Naive thymus-derived CD4-positive, alpha-beta T cell (primary cell): ENCODE data around the gene TMEM35B. TPM values are rescaled to one million over a fixed set of nuclear protein-coding genes. Genes with fewer than 3 reads are reported as not detected.

Experiments used
- ATAC-seq: fragments of 150-1000 bp; cut with Tn5 transposase; 2 replicates; pipeline ENCODE4 v1.10.0; 2021; ENCODE audit warnings: mild to moderate bottlenecking, moderate library complexity
- CTCF ChIA-PET: fragments of 350-600 bp; sonication (Branson Sonifier 250); formaldehyde crosslinking; loops from one replicate; lab custom pipeline; 2021; ENCODE audit warnings: antibody characterized with exemption; lab: Charles Lee
- POLR2A ChIA-PET: fragments of 350-600 bp; sonication (Branson Sonifier 250); formaldehyde crosslinking; loops from one replicate; lab custom pipeline; 2021; ENCODE audit warnings: antibody characterized with exemption, inconsistent platforms; lab: Charles Lee
- DNase-seq, 9 donors: peaks; one replicate each; pipeline versions ENCODE4 v3.0.0 to v3.0.0-alpha.2; 2020 to 2022; ENCODE audit warnings: mixed read lengths in 1 of 9
- H3K27ac ChIP-seq: one replicate; pipeline ENCODE4 v1.7.0; 2013; ENCODE audit warnings: mild to moderate bottlenecking, low read depth, low read length, moderate library complexity
- H3K27me3 ChIP-seq, 2 donors: one replicate each; pipeline ENCODE4 v1.7.0; 2013; ENCODE audit warnings: low read length in 2 of 2, mild to moderate bottlenecking in 2 of 2, moderate library complexity in 2 of 2; ENCODE audit not compliant: control insufficient read depth in 2 of 2, insufficient read depth in 2 of 2
- H3K36me3 ChIP-seq, 3 experiments: 1 replicate in 2 of 3; 2 replicates in 1 of 3; pipeline ENCODE4 v1.7.0; 2013; ENCODE audit warnings: low read length in 3 of 3, mild to moderate bottlenecking in 3 of 3, moderate library complexity in 1 of 3; ENCODE audit not compliant: insufficient read depth in 3 of 3, control insufficient read depth in 2 of 3
- H3K4me1 ChIP-seq, 2 donors: one replicate each; pipeline ENCODE4 v1.7.0; 2013; ENCODE audit warnings: low read length in 2 of 2, mild to moderate bottlenecking in 2 of 2, moderate library complexity in 1 of 2; ENCODE audit not compliant: control insufficient read depth in 2 of 2, insufficient read depth in 2 of 2
- H3K4me3 ChIP-seq: 2 replicates; pipeline ENCODE4 v1.7.0; 2013; ENCODE audit warnings: mild to moderate bottlenecking, low read length
- H3K9me3 ChIP-seq, 3 experiments: 1 replicate in 2 of 3; 2 replicates in 1 of 3; pipeline ENCODE4 v1.7.0; 2013; ENCODE audit warnings: low read length in 3 of 3; ENCODE audit not compliant: control insufficient read depth in 2 of 3
- H3K27ac Mint-ChIP-seq, 9 donors: one replicate each; pipeline ENCODE4 v1.8.0; 2020 to 2022; ENCODE audit warnings: mixed read lengths in 9 of 9, mild to moderate bottlenecking in 8 of 9, moderate library complexity in 5 of 9, inconsistent platforms in 2 of 9
- H3K27me3 Mint-ChIP-seq, 5 donors: one replicate each; pipeline ENCODE4 v1.8.0; 2021 to 2022; ENCODE audit warnings: mixed read lengths in 5 of 5, mild to moderate bottlenecking in 1 of 5
- H3K36me3 Mint-ChIP-seq, 5 donors: one replicate each; pipeline ENCODE4 v1.8.0; 2020 to 2022; ENCODE audit warnings: mixed read lengths in 5 of 5, mild to moderate bottlenecking in 3 of 5, inconsistent platforms in 1 of 5
- H3K4me1 Mint-ChIP-seq, 7 donors: one replicate each; pipeline ENCODE4 v1.8.0; 2020 to 2022; ENCODE audit warnings: mixed read lengths in 7 of 7, mild to moderate bottlenecking in 3 of 7, inconsistent platforms in 1 of 7
- H3K4me3 Mint-ChIP-seq, 10 donors: one replicate each; pipeline ENCODE4 v1.8.0; 2020 to 2022; ENCODE audit warnings: mild to moderate bottlenecking in 10 of 10, mixed read lengths in 10 of 10, moderate library complexity in 6 of 10, inconsistent platforms in 2 of 10
- H3K9me3 Mint-ChIP-seq, 11 donors: one replicate each; pipeline ENCODE4 v1.8.0; 2020 to 2022; ENCODE audit warnings: mixed read lengths in 11 of 11, mild to moderate bottlenecking in 4 of 11, inconsistent platforms in 1 of 11, moderate library complexity in 1 of 11
- intact Hi-C, 2 donors: fragments of 100-400 bp; cut with micrococcal nuclease; formaldehyde crosslinking; loops; one replicate each; pipeline ENCODE4 v1.15.1; 2023
- polyA plus RNA-seq, 2 donors: library from polyadenylated mRNA; unstranded; fragments of 300-500 nt; fragmentation: Illumina TruSeq; gene quantifications; one replicate each; pipeline ENCODE4 v1.2.3, GENCODE V29; 2021
- total RNA-seq, 6 experiments: library from RNA in 5 of 6; stranded (reverse) in 5 of 6; gene quantifications; 1 replicate in 5 of 6; 2 replicates in 1 of 6; pipeline ENCODE4 v1.2.3 and lab custom pipeline; 2021 to 2026

The TMEM35B gene
- 10 to 100 TPM in 4 of 5 experiments, 1 to 10 TPM in 1; 5.4 to 37.7 (median 32.8) TPM for total RNA-seq
- 100 to 1,000 TPM; 161 to 166 TPM for polyA plus RNA-seq
- total RNA-seq (lab: John Stamatoyannopoulos, UW), result not detected

DNA sequence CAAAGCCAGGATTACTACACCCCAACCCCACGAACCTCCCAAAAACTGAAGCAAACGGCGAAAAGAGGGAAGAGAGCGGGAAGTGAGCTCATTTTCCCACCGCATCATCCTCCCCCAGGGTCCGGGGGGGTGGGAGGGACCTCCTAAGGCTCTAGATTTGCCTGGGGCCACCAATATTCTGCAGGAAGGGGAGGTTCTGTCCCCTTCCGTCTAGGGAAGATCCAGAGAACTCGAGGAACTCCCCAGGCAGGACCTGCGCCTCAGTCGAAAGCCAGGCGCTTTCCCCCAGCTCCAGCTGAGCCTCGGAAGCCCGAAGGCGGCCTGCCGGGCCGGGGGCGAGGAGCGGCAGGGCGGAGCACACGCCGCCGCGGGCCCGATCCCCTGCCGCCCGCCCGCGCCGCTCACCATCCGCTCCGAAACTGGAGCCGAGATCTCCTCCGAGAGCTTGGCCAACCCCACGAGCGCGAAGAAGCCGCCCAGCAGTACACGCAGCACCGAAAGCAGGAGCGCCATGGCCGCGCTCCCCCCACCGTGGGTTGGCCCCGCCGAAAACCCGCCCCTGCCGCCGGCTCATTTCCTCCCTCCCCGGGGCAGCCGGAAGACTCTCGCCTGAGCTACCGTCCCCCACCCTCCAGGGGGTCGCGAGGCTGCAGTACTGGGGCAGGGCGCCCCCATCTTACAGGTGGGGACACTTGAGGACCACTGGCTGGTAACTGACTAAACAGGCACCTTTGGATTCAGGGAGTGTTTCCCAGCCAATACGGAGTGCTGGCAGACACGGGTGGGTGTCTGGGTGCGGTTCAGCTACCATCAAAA, at the start of gene TMEM35B:
Gene TMEM35B, minus strand, starts transcription at position 555 of the 816 bp plus-strand sequence. Its CDS starts 42 bp downstream, at position 513.
- ATAC-seq (peak; percentile 97), DNase-seq (peak; percentile 69 to 83 (median 79))
- peak within 1 kb of the TSS; percentile 96 for H3K4me3 ChIP-seq
- ChIA-PET CTCF (interaction anchor here (0.6 to 1.2 kb wide), 4 partner anchors 46 to 977 kb away, joined by 3 to 4 read pairs (median 3); no protein-coding TSS in a partner anchor), POLR2A (interaction anchor here (0.6 to 2.9 kb wide), 17 partner anchors 9 to 1479 kb away, joined by 3 to 22 read pairs (median 5); partner anchors contain the start of genes MRPS15, SFPQ, SMIM12 and ZMYM1)
- peaks cover 16 to 18% of the 10 kb centered on the region in 2 donors for H3K4me1 ChIP-seq
- intact Hi-C loops, result loop anchor here (1.0 to 10.0 kb wide), 6 partner anchors 46 to 208 kb away; partner anchors contain the start of genes ZMYM6 (in 2 of the 2), SFPQ (in 1 of the 2) and ZMYM1 (in 1 of the 2)
- H3K27ac Mint-ChIP-seq, result peak within 1 kb of the TSS; percentile 92 to 99 (median 97)
- peaks cover 0 to 16% (median 11%) of the 10 kb centered on the region in 5 donors for H3K36me3 Mint-ChIP-seq
- no peaks in the 10 kb centered on the region for H3K27me3 ChIP-seq
- peaks cover 12 to 49% (median 40%) of the 10 kb centered on the region in 7 donors for H3K4me1 Mint-ChIP-seq
- peak within 1 kb of the TSS; percentile 95 to 100 (median 98) for H3K4me3 Mint-ChIP-seq
- H3K9me3 Mint-ChIP-seq, result no peaks in the 10 kb centered on the region
- H3K36me3 ChIP-seq, result peaks cover 0 to 16% (median 0%) of the 10 kb centered on the region in 3 experiments
- H3K27ac ChIP-seq, result peak within 1 kb of the TSS; percentile 94
- no peaks in the 10 kb centered on the region for H3K27me3 Mint-ChIP-seq
- no peaks in the 10 kb centered on the region for H3K9me3 ChIP-seq

DNA sequence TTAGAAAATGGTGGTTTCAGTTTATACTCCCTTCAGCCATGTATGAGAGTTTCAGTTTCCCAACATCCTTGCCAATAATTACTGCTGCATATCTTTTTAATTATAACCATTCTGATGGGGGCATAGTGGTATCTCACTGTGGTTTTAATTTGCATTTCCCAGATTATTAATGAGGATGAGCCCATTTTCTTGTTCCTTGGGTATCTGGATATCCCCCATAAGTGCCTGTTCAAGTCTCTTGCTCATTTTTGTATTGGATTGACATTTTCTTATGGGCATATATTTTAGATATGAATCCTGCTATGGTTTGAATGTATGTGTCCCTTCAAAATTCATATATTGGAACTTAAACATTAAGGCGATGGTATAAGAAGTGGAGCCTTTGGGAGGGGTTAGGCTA, 48.2 kb upstream of the TMEM35B start:
- Mint-ChIP-seq H3K27ac (no peak overlapping the region), H3K4me1 (peaks cover 13 to 36% (median 26%) of the 10 kb centered on the region in 7 donors), H3K9me3 (peaks cover 0 to 14% (median 3%) of the 10 kb centered on the region in 11 donors), H3K4me3 (peak overlapping the region in 2 of 10 donors; percentile 10 to 11), H3K36me3 (peaks cover 0 to 16% (median 4%) of the 10 kb centered on the region in 5 donors), H3K27me3 (peaks cover 0 to 2% (median 0%) of the 10 kb centered on the region in 5 donors)
- ATAC-seq (no peak), DNase-seq (no peak)
- Histone ChIP-seq H3K9me3 (no peaks in the 10 kb centered on the region), H3K4me3 (no peak overlapping the region), H3K27me3 (no peaks in the 10 kb centered on the region), H3K36me3 (no peaks in the 10 kb centered on the region), H3K4me1 (peaks cover 10 to 15% of the 10 kb centered on the region in 2 donors), H3K27ac (no peak overlapping the region)
- intact Hi-C loops, result loop anchor here (5.0 to 10.0 kb wide), 6 partner anchors 176 to 1129 kb away; partner anchors contain the start of genes PSMB2 (in 1 of the 2), SMIM12 (in 1 of the 2) and ZMYM4 (in 1 of the 2)
- ChIA-PET CTCF (no interaction called here), POLR2A (no interaction called here)

DNA sequence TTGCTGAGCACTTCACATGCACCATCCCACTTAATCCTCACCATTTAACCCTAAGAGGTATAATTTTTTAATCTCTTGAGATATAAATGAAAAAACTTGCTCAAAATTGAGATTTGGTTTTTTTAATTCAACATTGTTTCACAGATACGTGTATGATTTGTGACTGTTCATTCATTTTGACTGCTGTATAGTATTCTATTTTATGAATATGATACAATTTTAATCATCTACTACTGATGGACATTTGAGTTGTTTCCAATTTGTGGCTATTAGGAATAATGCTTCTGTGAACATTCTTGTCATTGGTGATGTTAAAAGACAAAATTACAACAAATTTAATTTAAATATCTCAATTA, 47.2 kb upstream of the TMEM35B start:
- intact Hi-C loops, result loop anchor here (1.0 to 10.0 kb wide), 7 partner anchors 43 to 1130 kb away; partner anchors contain the start of genes PSMB2 (in 1 of the 2), SMIM12 (in 1 of the 2) and ZMYM4 (in 1 of the 2)
- Histone ChIP-seq H3K36me3 (peaks cover 0 to 6% (median 0%) of the 10 kb centered on the region in 3 experiments), H3K4me1 (peaks cover 10 to 15% of the 10 kb centered on the region in 2 donors), H3K4me3 (peak overlapping the region; percentile 100), H3K27me3 (no peaks in the 10 kb centered on the region), H3K27ac (no peak overlapping the region), H3K9me3 (no peaks in the 10 kb centered on the region)
- Mint-ChIP-seq H3K36me3 (peaks cover 3 to 19% (median 9%) of the 10 kb centered on the region in 5 donors), H3K4me3 (peak overlapping the region in 9 of 10 donors; percentile 4 to 100 (median 96)), H3K27me3 (peaks cover 0 to 2% (median 0%) of the 10 kb centered on the region in 5 donors), H3K27ac (peak overlapping the region in 1 of 9 donors; percentile 96), H3K9me3 (peaks cover 0 to 14% (median 3%) of the 10 kb centered on the region in 11 donors), H3K4me1 (peaks cover 16 to 41% (median 34%) of the 10 kb centered on the region in 7 donors)
- ATAC-seq (no peak), DNase-seq (no peak)
- CTCF ChIA-PET, result interaction anchor here (0.9 kb wide), 1 partner anchor 51 kb away, joined by 7 read pairs; no protein-coding TSS in a partner anchor
- POLR2A ChIA-PET, result interaction anchor here (1.7 to 3.6 kb wide), 2 partner anchors 47 to 160 kb away, joined by 7 to 22 read pairs; partner anchors contain the start of genes SFPQ and TMEM35B

DNA sequence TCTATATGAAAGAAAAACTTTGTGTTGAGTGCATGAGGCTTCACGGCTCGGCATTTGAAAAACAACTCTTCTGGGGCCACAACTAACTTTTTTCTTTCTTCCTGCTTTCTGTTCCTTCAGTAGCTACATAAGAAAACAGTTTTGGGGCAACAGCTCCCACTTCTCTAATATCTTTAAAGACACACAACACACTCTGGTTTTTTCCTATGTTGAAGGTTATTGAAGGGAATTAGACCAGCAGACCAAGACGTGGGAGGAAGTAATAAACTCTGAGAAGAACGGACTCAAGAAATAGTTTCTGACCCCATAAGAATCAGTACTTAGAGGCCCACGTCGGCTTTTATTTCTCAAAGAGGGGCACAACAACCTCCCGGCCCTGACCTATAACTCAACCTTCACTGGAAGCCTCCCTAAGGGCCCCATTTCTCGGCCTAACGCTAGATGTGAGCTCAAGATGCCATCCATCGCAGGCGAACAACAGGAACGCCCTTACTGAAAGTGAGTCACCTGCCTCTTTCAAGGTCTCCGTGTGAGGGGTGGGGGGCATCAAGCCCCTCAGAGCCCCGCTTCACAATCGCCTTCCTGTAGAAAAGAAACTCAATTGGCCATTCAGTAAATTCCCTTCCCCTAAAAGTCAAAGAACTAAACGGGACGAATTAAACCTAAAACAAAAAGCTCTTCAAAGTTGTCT, 45.8 kb upstream of the TMEM35B start:
- H3K36me3 ChIP-seq, result peaks cover 0 to 8% (median 6%) of the 10 kb centered on the region in 3 experiments
- peak overlapping the region; percentile 82 for H3K27ac ChIP-seq
- peaks cover 12 to 28% (median 19%) of the 10 kb centered on the region in 5 donors for H3K36me3 Mint-ChIP-seq
- H3K4me3 ChIP-seq, result peak overlapping the region; percentile 100
- H3K9me3 ChIP-seq, result no peaks in the 10 kb centered on the region
- H3K27me3 ChIP-seq, result no peaks in the 10 kb centered on the region
- peak in 5 of 9 donors; percentile 4 to 42 (median 7) for DNase-seq
- H3K4me1 Mint-ChIP-seq, result peaks cover 24 to 53% (median 43%) of the 10 kb centered on the region in 7 donors
- H3K4me1 ChIP-seq, result peaks cover 15 to 17% of the 10 kb centered on the region in 2 donors
- H3K4me3 Mint-ChIP-seq, result peak overlapping the region; percentile 87 to 100 (median 98)
- ChIA-PET CTCF (interaction anchor here (0.9 to 1.5 kb wide), 4 partner anchors 11 to 171 kb away, joined by 3 to 4 read pairs (median 4); partner anchors contain the start of genes SMIM12 and TMEM35B), POLR2A (interaction anchor here (1.0 to 3.6 kb wide), 7 partner anchors 9 to 171 kb away, joined by 3 to 22 read pairs (median 4); partner anchors contain the start of genes SFPQ, SMIM12, TMEM35B and ZMYM1)
- ATAC-seq, result peak; percentile 36
- peaks cover 0 to 2% (median 0%) of the 10 kb centered on the region in 5 donors for H3K27me3 Mint-ChIP-seq
- H3K27ac Mint-ChIP-seq, result peak overlapping the region; percentile 92 to 99 (median 97)
- peaks cover 0 to 14% (median 3%) of the 10 kb centered on the region in 11 donors for H3K9me3 Mint-ChIP-seq
- intact Hi-C loops, result loop anchor here (1.0 to 10.0 kb wide), 12 partner anchors 46 to 1131 kb away; partner anchors contain the start of genes TMEM35B (in 2 of the 2), ZMYM1 (in 2 of the 2), ZMYM4 (in 2 of the 2) and KIAA0319L (in 1 of the 2)

DNA sequence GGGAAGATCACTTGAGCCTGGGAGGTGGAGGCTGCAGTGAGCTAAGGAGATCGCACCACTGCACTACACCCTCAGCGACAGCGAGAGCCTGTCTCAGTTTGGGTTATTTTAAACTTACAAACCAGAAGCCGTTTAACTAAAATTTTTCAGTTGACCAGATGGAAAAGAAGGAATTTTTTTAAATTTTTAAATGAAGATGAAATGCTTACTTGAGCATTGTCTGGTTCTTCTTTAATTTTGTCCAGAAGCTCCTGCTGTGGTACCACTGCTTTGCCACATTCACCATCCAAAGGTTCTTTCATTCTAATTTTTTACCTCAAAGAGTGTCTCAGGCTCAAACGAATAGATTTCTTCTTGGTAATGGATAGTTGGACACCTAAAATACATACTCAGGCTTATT, 45.2 kb upstream of the TMEM35B start:
- DNase-seq (peak in 1 of 9 donors; percentile 0), ATAC-seq (no peak)
- Mint-ChIP-seq H3K9me3 (peaks cover 0 to 14% (median 3%) of the 10 kb centered on the region in 11 donors), H3K27ac (peak overlapping the region; percentile 92 to 99 (median 97)), H3K4me1 (peaks cover 27 to 59% (median 49%) of the 10 kb centered on the region in 7 donors), H3K36me3 (peaks cover 12 to 30% (median 23%) of the 10 kb centered on the region in 5 donors), H3K4me3 (peak overlapping the region; percentile 87 to 100 (median 98)), H3K27me3 (peaks cover 0 to 2% (median 0%) of the 10 kb centered on the region in 5 donors)
- Histone ChIP-seq H3K9me3 (no peaks in the 10 kb centered on the region), H3K4me1 (peaks cover 15 to 17% of the 10 kb centered on the region in 2 donors), H3K27me3 (no peaks in the 10 kb centered on the region), H3K27ac (peak overlapping the region; percentile 82), H3K4me3 (peak overlapping the region; percentile 100), H3K36me3 (peaks cover 0 to 8% (median 6%) of the 10 kb centered on the region in 3 experiments)
- intact Hi-C loops, result loop anchor here (2.0 to 10.0 kb wide), 7 partner anchors 164 to 1132 kb away; partner anchors contain the start of genes PSMB2 (in 1 of the 2), SMIM12 (in 1 of the 2) and ZMYM4 (in 1 of the 2)
- ChIA-PET POLR2A (interaction anchor here (0.6 to 3.6 kb wide), 7 partner anchors 8 to 163 kb away, joined by 4 to 22 read pairs (median 4); partner anchors contain the start of genes SFPQ, TMEM35B and ZMYM1), CTCF (interaction anchor here (0.9 to 1.5 kb wide), 5 partner anchors 11 to 170 kb away, joined by 3 to 4 read pairs (median 3); partner anchors contain the start of genes SMIM12 and TMEM35B)
